Lower lobe of right lung (tissue), 2 donors: ENCODE measurements around the gene DCC. TPM values are rescaled to one million over a fixed set of nuclear protein-coding genes. Genes with fewer than 3 reads are reported as not detected.

Source experiments
- ATAC-seq, 2 donors: fragments of 200-7000 bp; cut with Tn5 transposase; one replicate each; pipeline ENCODE4 v1.9.1; 2020 to 2022; ENCODE audit warnings: mild to moderate bottlenecking in 2 of 2, moderate library complexity in 2 of 2
- DNase-seq: peaks from one replicate; pipeline ENCODE4 v3.0.0-alpha.2; 2020
- H3K27ac ChIP-seq: fragments of 200-600 bp; one replicate; pipeline ENCODE4 v1.8.0; 2022
- H3K27me3 ChIP-seq: fragments of 200-600 bp; one replicate; pipeline ENCODE4 v1.8.0; 2022; ENCODE audit warnings: low read depth
- H3K36me3 ChIP-seq: fragments of 200-600 bp; one replicate; pipeline ENCODE4 v1.8.0; 2022; ENCODE audit warnings: mild to moderate bottlenecking
- H3K4me1 ChIP-seq: fragments of 200-600 bp; one replicate; pipeline ENCODE4 v1.8.0; 2022
- H3K4me3 ChIP-seq: fragments of 200-600 bp; one replicate; pipeline ENCODE4 v1.8.0; 2022; ENCODE audit warnings: mild to moderate bottlenecking
- H3K9me3 ChIP-seq: fragments of 200-600 bp; one replicate; pipeline ENCODE4 v1.8.0; 2022
- CTCF ChIP-seq: fragments of 200-600 bp; IDR thresholded peaks from one replicate; pipeline ENCODE4 v1.8.0; 2022; ENCODE audit warnings: antibody characterized with exemption, mild to moderate bottlenecking
- intact Hi-C: fragments of 100-400 bp; cut with DNase I; formaldehyde crosslinking; loops from one replicate; pipeline ENCODE4 v1.11.0; 2022
- total RNA-seq: library from RNA; stranded (reverse); fragmentation: NEBNext Ultra II Directional; extraction: Animal tissue kit (Norgen Biotek cat#: 25700); gene quantifications from one replicate; pipeline ENCODE4 v1.2.1, GENCODE V29; 2021
- donor health status: DM: no; HTN: yes; CAD: no; lungs with severe emphysema.

DCC gene
- total RNA-seq, 1 donor from 2014 or later, result 4.5 TPM

- no peak for TF ChIP-seq CTCF
- ATAC-seq (no peak), DNase-seq (no peak)
- no peaks in the 10 kb centered on the region for H3K9me3 ChIP-seq
- no peak overlapping the region for H3K27ac ChIP-seq
- H3K27me3 ChIP-seq, result no peaks in the 10 kb centered on the region
- H3K4me3 ChIP-seq, result no peak overlapping the region
- H3K4me1 ChIP-seq, result no peaks in the 10 kb centered on the region
- no peaks in the 10 kb centered on the region for H3K36me3 ChIP-seq
- intact Hi-C loops, result no loop called here
Measured at GRCh38 chr18:52816121-52816520, 476.1 kb downstream of the DCC start.

- no peak overlapping the region for H3K27ac ChIP-seq
- intact Hi-C loops, result no loop called here
- ATAC-seq, result no peak
- TF ChIP-seq CTCF, result no peak
- no peaks in the 10 kb centered on the region for H3K27me3 ChIP-seq
- no peak overlapping the region for H3K4me3 ChIP-seq
- H3K4me1 ChIP-seq, result no peaks in the 10 kb centered on the region
- no peaks in the 10 kb centered on the region for H3K9me3 ChIP-seq
- H3K36me3 ChIP-seq, result no peaks in the 10 kb centered on the region
- no peak for DNase-seq
Measured at GRCh38 chr18:52822160-52822559, 482.2 kb downstream of the DCC start.

- TF ChIP-seq CTCF, result no peak
- Histone ChIP-seq H3K9me3 (no peaks in the 10 kb centered on the region), H3K4me3 (no peak overlapping the region), H3K27me3 (no peaks in the 10 kb centered on the region), H3K36me3 (no peaks in the 10 kb centered on the region), H3K4me1 (no peaks in the 10 kb centered on the region), H3K27ac (no peak overlapping the region)
- no peak for ATAC-seq
- intact Hi-C loops, result no loop called here
- no peak for DNase-seq
Measured at GRCh38 chr18:52824126-52824525, 484.1 kb downstream of the DCC start.

- Histone ChIP-seq H3K4me3 (no peak overlapping the region), H3K4me1 (no peaks in the 10 kb centered on the region), H3K27ac (no peak overlapping the region), H3K27me3 (no peaks in the 10 kb centered on the region), H3K9me3 (no peaks in the 10 kb centered on the region), H3K36me3 (no peaks in the 10 kb centered on the region)
- TF ChIP-seq CTCF, result no peak
- DNase-seq (no peak), ATAC-seq (no peak)
- intact Hi-C loops, result no loop called here
Measured at GRCh38 chr18:52826994-52827393, 487.0 kb downstream of the DCC start.

GRCh38 chr18:52829320-52829719 is 489.3 kb downstream of the DCC start:
- Histone ChIP-seq H3K27me3 (no peaks in the 10 kb centered on the region), H3K27ac (no peak overlapping the region), H3K36me3 (no peaks in the 10 kb centered on the region), H3K4me3 (no peak overlapping the region), H3K9me3 (no peaks in the 10 kb centered on the region), H3K4me1 (no peaks in the 10 kb centered on the region)
- no peak for ATAC-seq
- DNase-seq, result no peak
- no peak for TF ChIP-seq CTCF
- intact Hi-C loops, result no loop called here

GRCh38 chr18:52829876-52830405 is 489.9 kb downstream of the DCC start:
- no peak for TF ChIP-seq CTCF
- H3K4me1 ChIP-seq, result no peaks in the 10 kb centered on the region
- ATAC-seq, result no peak
- H3K27me3 ChIP-seq, result no peaks in the 10 kb centered on the region
- no peaks in the 10 kb centered on the region for H3K9me3 ChIP-seq
- H3K4me3 ChIP-seq, result no peak overlapping the region
- intact Hi-C loops, result no loop called here
- no peak for DNase-seq
- H3K27ac ChIP-seq, result no peak overlapping the region
- no peaks in the 10 kb centered on the region for H3K36me3 ChIP-seq
